GM18858 (cell line): ENCODE data around the gene ACSL1.

Experiments
- ATAC-seq: cut with Tn5 transposase; IDR thresholded peaks from one replicate; pipeline ENCODE4 v1.9.1; 2021; ENCODE audit not compliant: unreplicated experiment

Gene ACSL1

GRCh38 chr4:184732126-184732525, 93.6 kb downstream of the ACSL1 start:
- ATAC-seq = no peak

DNA sequence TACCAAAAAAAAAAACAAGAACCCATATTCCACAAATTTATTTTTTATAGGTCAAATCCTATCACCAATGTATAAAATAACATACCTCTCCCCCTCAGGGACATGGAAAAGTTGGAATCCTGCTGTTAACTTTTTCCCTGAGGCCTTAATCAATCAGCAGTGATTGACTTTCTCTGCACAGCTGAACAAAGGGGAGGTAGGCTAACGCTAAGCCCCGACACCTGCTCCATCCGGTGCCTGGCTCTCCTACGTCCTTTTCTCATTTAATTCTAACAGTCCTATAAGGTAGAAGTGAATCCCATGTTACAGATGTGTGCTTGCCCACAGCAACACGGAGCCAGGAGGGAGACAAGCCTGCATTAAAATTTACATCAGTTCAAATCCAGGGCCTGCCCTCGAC, 94.7 kb downstream of the ACSL1 start:
- no peak for ATAC-seq

DNA sequence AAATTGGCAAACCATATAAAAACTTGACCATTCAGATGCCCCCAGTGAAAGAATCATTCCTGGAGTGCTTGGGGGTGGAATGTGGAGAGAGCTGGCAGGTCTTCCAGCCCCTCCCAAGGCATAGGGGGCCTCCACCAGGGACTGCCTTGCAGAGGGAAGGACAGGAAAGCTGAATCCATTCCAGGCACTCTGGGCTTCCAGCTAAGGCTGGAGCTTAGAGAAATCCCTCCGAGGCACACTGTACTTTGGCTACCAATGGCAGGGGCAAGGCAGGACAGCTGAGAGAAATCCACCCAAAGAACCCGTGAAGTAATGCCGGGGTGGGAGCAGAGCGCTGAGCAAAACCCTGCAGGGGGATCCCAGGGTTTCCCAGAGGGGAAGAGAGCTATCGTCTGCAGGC, 95.8 kb downstream of the ACSL1 start:
- ATAC-seq = no peak

GRCh38 chr4:184728858-184729257, 96.9 kb downstream of the ACSL1 start:
- no peak for ATAC-seq

GRCh38 chr4:184727430-184727829, 98.3 kb downstream of the ACSL1 start:
- ATAC-seq = no peak

DNA sequence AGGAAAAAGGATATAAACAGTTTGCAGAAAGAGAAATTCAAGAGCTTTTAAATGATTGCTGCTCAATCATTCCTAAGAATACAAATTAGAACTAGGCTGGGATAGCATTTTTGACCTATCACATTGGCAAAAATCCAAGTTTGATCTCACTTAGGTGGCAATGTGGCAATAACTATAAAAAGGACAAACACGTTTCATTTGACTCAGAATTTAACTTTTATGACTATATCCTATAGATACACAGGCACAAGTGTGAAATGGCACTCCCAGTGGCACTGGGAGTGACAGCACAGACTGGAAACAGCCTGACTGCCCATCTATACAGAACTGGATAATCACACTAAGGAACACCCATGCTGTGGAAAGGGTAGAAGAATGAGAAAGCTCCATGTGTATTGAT, 103.0 kb downstream of the ACSL1 start:
- ATAC-seq = no peak

DNA sequence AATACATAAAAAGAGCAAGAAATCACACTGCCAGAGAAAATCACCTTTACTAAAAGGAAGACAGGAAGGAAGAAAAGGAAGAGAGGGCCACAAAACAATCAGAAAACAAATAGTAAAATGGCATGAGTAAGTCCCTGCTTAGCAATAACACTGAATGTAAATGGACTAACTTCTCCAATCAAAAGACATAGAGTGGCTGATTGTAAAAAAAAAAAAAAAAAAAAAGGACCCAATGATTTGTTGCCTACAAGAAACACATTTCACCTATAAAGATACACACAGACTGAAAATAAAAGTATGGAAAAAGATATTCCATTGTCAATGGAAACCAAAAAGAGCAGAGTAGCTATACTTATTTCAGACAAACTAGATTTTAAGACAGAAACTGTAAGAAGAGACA, 104.5 kb downstream of the ACSL1 start:
- no peak for ATAC-seq

DNA sequence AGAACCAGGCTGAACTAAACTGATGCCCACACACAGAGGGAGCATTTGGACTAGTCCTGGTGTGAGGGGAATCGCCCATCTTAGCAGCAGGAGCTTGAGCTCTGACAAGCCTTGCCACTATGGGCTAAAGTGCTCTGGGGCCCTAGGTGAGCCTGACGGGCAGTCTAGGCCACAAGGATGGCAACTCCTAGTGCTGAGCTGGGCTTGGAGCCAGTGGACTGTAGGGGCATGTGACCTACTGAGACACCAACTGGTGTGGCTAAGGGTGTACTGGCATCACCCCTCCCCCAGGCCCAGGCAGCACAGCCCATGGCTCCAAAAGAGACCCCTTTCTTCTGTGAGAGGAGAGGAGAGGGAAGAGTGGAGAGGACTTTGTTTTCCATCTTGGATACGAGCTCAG, 106.4 kb downstream of the ACSL1 start:
- ATAC-seq = no peak

- ATAC-seq = no peak
These were observed 110.2 kb downstream of the ACSL1 start for GRCh38 chr4:184715526-184715925.

- ATAC-seq = no peak
These were observed 111.9 kb downstream of the ACSL1 start for GRCh38 chr4:184713887-184714286.

- ATAC-seq = no peak
These were observed 113.4 kb downstream of the ACSL1 start for GRCh38 chr4:184712322-184712721.

DNA sequence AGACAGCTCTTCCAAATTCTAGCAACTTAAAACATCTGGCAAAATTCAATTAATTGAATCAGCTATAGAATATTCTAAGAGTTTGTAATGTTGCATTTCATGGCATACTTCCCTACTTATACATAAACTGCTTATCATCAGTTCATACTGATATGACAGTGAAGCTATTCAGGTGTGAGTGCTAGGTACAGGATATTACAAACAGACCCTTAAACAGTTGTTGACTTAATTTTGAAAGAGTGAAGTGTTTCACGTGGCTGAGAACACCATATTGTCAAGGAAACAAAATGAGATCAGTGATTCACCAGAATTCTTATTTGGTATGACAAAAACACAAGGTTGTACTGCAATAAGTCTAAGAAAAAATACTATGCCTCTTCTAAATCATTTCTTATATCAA, 119.3 kb downstream of the ACSL1 start:
- ATAC-seq = no peak

- ATAC-seq = no peak
These were observed 120.1 kb downstream of the ACSL1 start for GRCh38 chr4:184705692-184706091.
